Upper lobe of right lung (tissue), 1 donor: ENCODE data around the gene PDLIM5. TPM values are rescaled to one million over a fixed set of nuclear protein-coding genes. Genes with fewer than 3 reads are reported as not detected.

Experiments used
- ATAC-seq: fragments of 200-7000 bp; cut with Tn5 transposase; one replicate; pipeline ENCODE4 v1.9.1; 2020; ENCODE audit warnings: mild to moderate bottlenecking, moderate library complexity
- DNase-seq: peaks from one replicate; pipeline ENCODE4 v3.0.0-alpha.2; 2020
- H3K27ac ChIP-seq: fragments of 200-600 bp; one replicate; pipeline ENCODE4 v1.8.0; 2022
- H3K27me3 ChIP-seq: fragments of 200-600 bp; one replicate; pipeline ENCODE4 v1.8.0; 2022; ENCODE audit warnings: mild to moderate bottlenecking
- H3K36me3 ChIP-seq: fragments of 200-600 bp; one replicate; pipeline ENCODE4 v1.8.0; 2022
- H3K4me1 ChIP-seq: fragments of 200-600 bp; one replicate; pipeline ENCODE4 v1.8.0; 2022
- H3K4me3 ChIP-seq: fragments of 200-600 bp; one replicate; pipeline ENCODE4 v1.8.0; 2022; ENCODE audit warnings: mild to moderate bottlenecking
- H3K9me3 ChIP-seq: fragments of 200-600 bp; one replicate; pipeline ENCODE4 v1.8.0; 2022
- CTCF ChIP-seq: fragments of 200-600 bp; IDR thresholded peaks from one replicate; pipeline ENCODE4 v1.8.0; 2022; ENCODE audit warnings: antibody characterized with exemption
- intact Hi-C: fragments of 100-400 bp; cut with DNase I; formaldehyde crosslinking; loops from one replicate; pipeline ENCODE4 v1.11.0; 2022
- total RNA-seq: library from RNA; stranded (reverse); fragmentation: NEBNext Ultra II Directional; extraction: Animal tissue kit (Norgen Biotek cat#: 25700); gene quantifications from one replicate; pipeline ENCODE4 v1.2.1, GENCODE V29; 2021
- donor health status: DM: no; HTN: yes; CAD: no; lungs with severe emphysema.

PDLIM5 gene
- total RNA-seq, 1 donor from 2014 or later, result 82.8 TPM

- H3K4me3 ChIP-seq, result no peak overlapping the region
- DNase-seq (no peak), ATAC-seq (no peak)
- H3K9me3 ChIP-seq, result no peaks in the 10 kb centered on the region
- no peak overlapping the region for H3K27ac ChIP-seq
- intact Hi-C loops, result no loop called here
- peaks cover 15% of the 10 kb centered on the region for H3K36me3 ChIP-seq
- peaks cover 23% of the 10 kb centered on the region for H3K4me1 ChIP-seq
- no peaks in the 10 kb centered on the region for H3K27me3 ChIP-seq
- no peak for TF ChIP-seq CTCF
Measured at GRCh38 chr4:94455081-94455480, 3.3 kb downstream of the PDLIM5 start.

- no peak overlapping the region for H3K4me3 ChIP-seq
- H3K36me3 ChIP-seq, result peaks cover 15% of the 10 kb centered on the region
- H3K27ac ChIP-seq, result no peak overlapping the region
- H3K4me1 ChIP-seq, result peaks cover 19% of the 10 kb centered on the region
- ATAC-seq, result peak; percentile 36
- no peak for DNase-seq
- intact Hi-C loops, result no loop called here
- no peaks in the 10 kb centered on the region for H3K9me3 ChIP-seq
- TF ChIP-seq CTCF, result no peak
- H3K27me3 ChIP-seq, result no peaks in the 10 kb centered on the region
Measured at GRCh38 chr4:94457692-94458106, 6.0 kb downstream of the PDLIM5 start.

- Histone ChIP-seq H3K9me3 (no peaks in the 10 kb centered on the region), H3K4me3 (no peak overlapping the region), H3K36me3 (peaks cover 15% of the 10 kb centered on the region), H3K27ac (no peak overlapping the region), H3K4me1 (peaks cover 19% of the 10 kb centered on the region), H3K27me3 (no peaks in the 10 kb centered on the region)
- TF ChIP-seq CTCF, result no peak
- no peak for ATAC-seq
- intact Hi-C loops, result no loop called here
- no peak for DNase-seq
Measured at GRCh38 chr4:94458682-94459081, 6.9 kb downstream of the PDLIM5 start.

GRCh38 chr4:94459462-94460161, 7.9 kb downstream of the PDLIM5 start:
- no peak overlapping the region for H3K4me3 ChIP-seq
- peaks cover 18% of the 10 kb centered on the region for H3K4me1 ChIP-seq
- no peak overlapping the region for H3K27ac ChIP-seq

GRCh38 chr4:94461506-94461905, 9.8 kb downstream of the PDLIM5 start:
- no peak for TF ChIP-seq CTCF
- H3K27me3 ChIP-seq, result no peaks in the 10 kb centered on the region
- no peaks in the 10 kb centered on the region for H3K9me3 ChIP-seq
- H3K4me1 ChIP-seq, result peaks cover 14% of the 10 kb centered on the region
- no peak for ATAC-seq
- peaks cover 7% of the 10 kb centered on the region for H3K36me3 ChIP-seq
- H3K4me3 ChIP-seq, result no peak overlapping the region
- no peak for DNase-seq
- H3K27ac ChIP-seq, result no peak overlapping the region
- intact Hi-C loops, result no loop called here

More at GRCh38 chr4:94459462-94460161, 7.9 kb downstream of the PDLIM5 start:
- intact Hi-C loops, result no loop called here
- ATAC-seq, result peak; percentile 37
- TF ChIP-seq CTCF, result no peak
- DNase-seq, result no peak
- H3K36me3 ChIP-seq, result peaks cover 15% of the 10 kb centered on the region
- H3K27me3 ChIP-seq, result no peaks in the 10 kb centered on the region
- H3K9me3 ChIP-seq, result no peaks in the 10 kb centered on the region

- no peaks in the 10 kb centered on the region for H3K9me3 ChIP-seq
- H3K27ac ChIP-seq, result no peak overlapping the region
- no peak for TF ChIP-seq CTCF
- H3K4me3 ChIP-seq, result no peak overlapping the region
- ATAC-seq, result no peak
- intact Hi-C loops, result no loop called here
- H3K36me3 ChIP-seq, result no peaks in the 10 kb centered on the region
- H3K27me3 ChIP-seq, result no peaks in the 10 kb centered on the region
- DNase-seq, result no peak
- H3K4me1 ChIP-seq, result peaks cover 9% of the 10 kb centered on the region
Measured at GRCh38 chr4:94462572-94462971, 10.8 kb downstream of the PDLIM5 start.
